HUES64 (cell line): ENCODE data around the gene ABHD6.

Experiments used
- H3K27ac ChIP-seq: 2 replicates; pipeline ENCODE4 v1.7.0; 2013; ENCODE audit warnings: low read depth, low read length, inconsistent platforms
- H3K27me3 ChIP-seq: 2 replicates; pipeline ENCODE4 v1.6.1; 2013; ENCODE audit warnings: mild to moderate bottlenecking, low read length; ENCODE audit not compliant: insufficient read depth
- H3K36me3 ChIP-seq: 2 replicates; pipeline ENCODE4 v1.6.1; 2013; ENCODE audit warnings: mild to moderate bottlenecking, low read length; ENCODE audit not compliant: insufficient read depth
- H3K4me1 ChIP-seq: 2 replicates; pipeline ENCODE4 v1.6.1; 2013; ENCODE audit warnings: mild to moderate bottlenecking, low read length, moderate library complexity; ENCODE audit not compliant: insufficient read depth
- H3K4me3 ChIP-seq: 2 replicates; pipeline ENCODE4 v1.5.1; 2013; ENCODE audit warnings: mild to moderate bottlenecking, low read length, moderate library complexity
- H3K9ac ChIP-seq: 2 replicates; pipeline ENCODE4 v1.6.1; 2013; ENCODE audit warnings: mild to moderate bottlenecking, low read depth, low read length
- H3K9me3 ChIP-seq: 2 replicates; pipeline ENCODE4 v1.6.1; 2013; ENCODE audit warnings: low read depth, low read length; ENCODE audit not compliant: insufficient read depth
- WGBS: fragments of 150-250, 120-280 bp; methylation state at CpG from one replicate; pipeline ENCODE4 v1.1.7; 2013; ENCODE audit warnings: missing lambda C conversion rate; 5-methylcytosine and 5-hydroxymethylcytosine counted together

Gene ABHD6

DNA sequence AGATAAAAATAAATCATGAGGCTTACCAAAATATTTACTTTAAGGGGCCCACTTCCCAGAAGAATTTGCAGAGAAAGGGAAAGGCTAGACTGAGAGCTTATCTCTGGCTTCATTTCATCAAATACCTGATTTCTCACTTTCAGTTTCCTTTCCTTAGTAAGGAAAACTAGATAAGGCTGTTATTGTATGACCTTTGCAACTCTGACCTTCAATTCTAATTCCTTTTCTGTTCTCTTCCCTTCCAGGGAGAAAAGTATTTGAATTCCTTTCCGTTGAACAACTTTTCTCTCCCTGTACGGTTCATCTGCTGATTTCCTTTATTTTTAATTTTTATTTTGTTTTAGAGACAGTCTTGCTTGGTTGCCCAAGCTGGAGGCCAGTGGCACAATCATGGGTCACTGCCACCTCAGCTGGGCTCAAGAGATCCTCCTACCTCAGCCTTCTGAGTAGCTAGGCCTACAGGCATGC, 88.0 kb downstream of the ABHD6 start:
- H3K9me3 ChIP-seq = no peaks in the 10 kb centered on the region
- H3K36me3 ChIP-seq = no peaks in the 10 kb centered on the region; the same call in 1 of the 2 replicates
- H3K9ac ChIP-seq = no peak overlapping the region
- H3K27me3 ChIP-seq = no peaks in the 10 kb centered on the region
- 100% methylated on average over 1 of the region's 2 CpGs for WGBS
- no peak overlapping the region for H3K27ac ChIP-seq
- H3K4me3 ChIP-seq = no peak overlapping the region
- peaks cover 22% of the 10 kb centered on the region for H3K4me1 ChIP-seq

GRCh38 chr3:58326267-58326900, 88.8 kb downstream of the ABHD6 start:
- H3K9me3 ChIP-seq = no peaks in the 10 kb centered on the region
- H3K4me3 ChIP-seq = no peak overlapping the region
- no peaks in the 10 kb centered on the region; the same call in 1 of the 2 replicates for H3K36me3 ChIP-seq
- H3K9ac ChIP-seq = no peak overlapping the region
- H3K4me1 ChIP-seq = peaks cover 18% of the 10 kb centered on the region
- 95% methylated on average over 8 of the region's 8 CpGs for WGBS
- no peaks in the 10 kb centered on the region for H3K27me3 ChIP-seq
- no peak overlapping the region for H3K27ac ChIP-seq

- no peak overlapping the region for H3K4me3 ChIP-seq
- WGBS = 97% methylated on average over 8 of the region's 8 CpGs
- no peaks in the 10 kb centered on the region for H3K9me3 ChIP-seq
- no peak overlapping the region for H3K9ac ChIP-seq
- peaks cover 9% of the 10 kb centered on the region for H3K4me1 ChIP-seq
- no peaks in the 10 kb centered on the region for H3K36me3 ChIP-seq
- H3K27ac ChIP-seq = no peak overlapping the region
- peaks cover 19% of the 10 kb centered on the region for H3K27me3 ChIP-seq
These were observed 91.7 kb downstream of the ABHD6 start for GRCh38 chr3:58329150-58329921.

- 92% methylated on average over 4 of the region's 5 CpGs for WGBS
- Histone ChIP-seq H3K27ac (no peak overlapping the region), H3K9me3 (no peaks in the 10 kb centered on the region), H3K4me3 (no peak overlapping the region), H3K9ac (no peak overlapping the region), H3K36me3 (no peaks in the 10 kb centered on the region), H3K27me3 (peaks cover 23% of the 10 kb centered on the region), H3K4me1 (peaks cover 12% of the 10 kb centered on the region)
These were observed 92.4 kb downstream of the ABHD6 start for GRCh38 chr3:58329922-58330413.

- Histone ChIP-seq H3K36me3 (no peaks in the 10 kb centered on the region), H3K27ac (no peak overlapping the region), H3K4me1 (peaks cover 19% of the 10 kb centered on the region), H3K9ac (no peak overlapping the region), H3K9me3 (no peaks in the 10 kb centered on the region), H3K27me3 (peaks cover 23% of the 10 kb centered on the region), H3K4me3 (no peak overlapping the region)
- 96% methylated on average over 4 of the region's 4 CpGs for WGBS
These were observed 94.1 kb downstream of the ABHD6 start for GRCh38 chr3:58331593-58332152.

GRCh38 chr3:58332575-58333188, 95.1 kb downstream of the ABHD6 start, which contains the start of gene PXK:
PXK (plus strand) TSS chr3:58332892; CDS start chr3:58332989, 97 bp downstream.
- Histone ChIP-seq H3K27me3 (peaks cover 23% of the 10 kb centered on the region), H3K9me3 (no peaks in the 10 kb centered on the region), H3K4me3 (peak within 1 kb of the TSS; percentile 58), H3K27ac (no peak within 1 kb of the TSS), H3K4me1 (peaks cover 19% of the 10 kb centered on the region), H3K9ac (peak within 1 kb of the TSS; percentile 45), H3K36me3 (no peaks in the 10 kb centered on the region)
- WGBS = 1% methylated on average over 79 of the region's 79 CpGs

DNA sequence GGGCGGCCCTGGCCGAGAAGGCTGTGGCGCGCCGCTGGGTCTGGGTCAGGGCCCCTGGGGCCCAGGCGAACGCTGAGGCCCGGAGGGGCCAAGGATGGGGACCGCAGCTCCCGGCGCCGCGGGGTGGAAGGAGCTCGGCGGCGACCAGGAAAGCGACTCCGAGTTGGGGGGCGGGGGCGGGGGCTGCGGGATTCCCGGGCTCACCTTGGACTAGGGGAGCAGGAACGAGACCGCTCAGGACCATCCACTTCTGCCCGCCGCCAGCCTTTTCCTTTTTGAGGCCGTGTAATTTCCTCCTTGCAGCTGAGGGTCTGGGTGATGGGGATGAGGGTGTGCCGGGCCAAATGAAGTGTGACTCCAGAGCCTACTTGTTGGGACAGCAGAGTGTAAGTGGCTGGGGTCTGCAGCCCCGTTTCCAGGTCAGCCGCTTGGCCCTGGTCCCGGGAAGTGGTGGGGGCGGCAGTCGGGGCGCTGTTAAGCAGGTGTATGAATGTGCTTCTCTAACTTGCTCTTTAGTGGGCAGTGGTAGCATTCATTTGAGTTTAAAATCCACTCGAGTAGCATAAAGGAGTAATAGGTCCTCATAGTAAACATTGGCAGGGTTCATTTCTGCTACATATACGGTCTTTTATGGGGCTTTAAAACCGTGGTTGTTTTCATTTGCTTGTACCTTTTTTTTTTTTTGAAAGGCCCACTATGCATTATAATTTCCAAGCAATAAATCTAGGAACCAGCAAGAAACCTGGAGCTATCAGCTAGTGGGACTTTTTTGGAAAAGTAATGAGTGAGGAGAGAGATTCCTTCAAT, 95.8 kb downstream of the ABHD6 start:
- H3K9ac ChIP-seq = no peak overlapping the region
- no peaks in the 10 kb centered on the region for H3K9me3 ChIP-seq
- peak overlapping the region; percentile 58 for H3K4me3 ChIP-seq
- no peaks in the 10 kb centered on the region for H3K36me3 ChIP-seq
- peaks cover 19% of the 10 kb centered on the region for H3K4me1 ChIP-seq
- peaks cover 23% of the 10 kb centered on the region for H3K27me3 ChIP-seq
- under 1% methylated on average over 36 of the region's 37 CpGs for WGBS
- H3K27ac ChIP-seq = no peak overlapping the region

- H3K9me3 ChIP-seq = no peaks in the 10 kb centered on the region
- WGBS = 58% methylated on average over 3 of the region's 4 CpGs
- peak overlapping the region; percentile 58 for H3K4me3 ChIP-seq
- no peaks in the 10 kb centered on the region for H3K36me3 ChIP-seq
- H3K27me3 ChIP-seq = peaks cover 23% of the 10 kb centered on the region
- H3K27ac ChIP-seq = no peak overlapping the region
- H3K4me1 ChIP-seq = peaks cover 19% of the 10 kb centered on the region
- no peak overlapping the region for H3K9ac ChIP-seq
These were observed 96.4 kb downstream of the ABHD6 start for GRCh38 chr3:58334013-58334321.

DNA sequence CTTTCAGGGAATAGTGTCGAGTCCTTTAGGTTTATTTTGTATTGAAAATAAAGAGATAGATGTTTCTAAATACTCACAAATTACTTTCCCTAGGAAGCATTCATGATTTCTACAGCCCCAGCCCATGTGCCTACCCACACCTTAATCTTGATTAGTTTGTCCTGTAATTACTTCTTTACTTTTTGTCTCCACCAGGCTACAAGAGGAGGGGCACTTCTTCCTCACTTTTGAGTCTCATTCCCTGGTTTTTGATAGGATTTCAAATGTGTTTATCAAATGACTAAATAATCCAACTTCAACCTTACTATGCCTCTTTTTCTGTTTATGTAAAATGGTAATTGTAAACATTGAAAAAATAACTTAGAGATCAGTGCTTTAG, 96.9 kb downstream of the ABHD6 start:
- Histone ChIP-seq H3K9me3 (no peaks in the 10 kb centered on the region), H3K4me1 (peaks cover 19% of the 10 kb centered on the region), H3K27ac (no peak overlapping the region), H3K27me3 (peaks cover 23% of the 10 kb centered on the region), H3K36me3 (no peaks in the 10 kb centered on the region), H3K4me3 (no peak overlapping the region), H3K9ac (no peak overlapping the region)
- no CpG with 5 or more reads among the region's 1 CpG for WGBS

- Histone ChIP-seq H3K27me3 (peaks cover 23% of the 10 kb centered on the region), H3K36me3 (no peaks in the 10 kb centered on the region), H3K9ac (no peak overlapping the region), H3K9me3 (no peaks in the 10 kb centered on the region), H3K27ac (no peak overlapping the region), H3K4me1 (peaks cover 19% of the 10 kb centered on the region), H3K4me3 (no peak overlapping the region)
- WGBS = 55% methylated on average over 1 of the region's 1 CpG
These were observed 98.0 kb downstream of the ABHD6 start for GRCh38 chr3:58335652-58335947.
